GM12891 (cell line): ENCODE measurements around the gene VMP1.
"Not testable (repeated sequence)": the region's sequence is repeated elsewhere in the genome, so short reads cannot be mapped to it uniquely, and the experiment has no call there.

Source experiments
- DNase-seq: peaks from one replicate; pipeline ENCODE4 v3.0.0; 2011; ENCODE audit warnings: low spot score; ENCODE audit not compliant: insufficient read length
- FAIRE-seq: peaks from 2 replicates; lab custom pipeline; 2011; peaks lifted over from hg19 to GRCh38; lab: Jason Lieb, UNC
- PAX5 ChIP-seq: IDR thresholded peaks from 2 replicates; pipeline ENCODE4 v1.6.1; 2011; ENCODE audit warnings: low read length, moderate library complexity, mild to moderate bottlenecking; ENCODE audit not compliant: insufficient read depth, severe bottlenecking
- POLR2A ChIP-seq: IDR thresholded peaks from 2 replicates; pipeline ENCODE4 v1.6.1; 2011; ENCODE audit warnings: low read depth, low read length, control low read depth
- POLR2AphosphoS5 ChIP-seq: IDR thresholded peaks from 2 replicates; pipeline ENCODE4 v1.6.1; 2011; ENCODE audit warnings: low read depth, low read length, control low read depth
- POU2F2 ChIP-seq: IDR thresholded peaks from 2 replicates; pipeline ENCODE4 v1.6.1; 2011; ENCODE audit warnings: low read depth, mild to moderate bottlenecking, control low read depth, low read length, moderate library complexity
- SPI1 ChIP-seq: IDR thresholded peaks from 2 replicates; pipeline ENCODE4 v1.6.1; 2011; ENCODE audit warnings: low read depth, low read length, control low read depth
- TAF1 ChIP-seq: IDR thresholded peaks from 2 replicates; pipeline ENCODE4 v1.6.1; 2011; ENCODE audit warnings: low read depth, low read length, control low read depth

Gene VMP1

DNA sequence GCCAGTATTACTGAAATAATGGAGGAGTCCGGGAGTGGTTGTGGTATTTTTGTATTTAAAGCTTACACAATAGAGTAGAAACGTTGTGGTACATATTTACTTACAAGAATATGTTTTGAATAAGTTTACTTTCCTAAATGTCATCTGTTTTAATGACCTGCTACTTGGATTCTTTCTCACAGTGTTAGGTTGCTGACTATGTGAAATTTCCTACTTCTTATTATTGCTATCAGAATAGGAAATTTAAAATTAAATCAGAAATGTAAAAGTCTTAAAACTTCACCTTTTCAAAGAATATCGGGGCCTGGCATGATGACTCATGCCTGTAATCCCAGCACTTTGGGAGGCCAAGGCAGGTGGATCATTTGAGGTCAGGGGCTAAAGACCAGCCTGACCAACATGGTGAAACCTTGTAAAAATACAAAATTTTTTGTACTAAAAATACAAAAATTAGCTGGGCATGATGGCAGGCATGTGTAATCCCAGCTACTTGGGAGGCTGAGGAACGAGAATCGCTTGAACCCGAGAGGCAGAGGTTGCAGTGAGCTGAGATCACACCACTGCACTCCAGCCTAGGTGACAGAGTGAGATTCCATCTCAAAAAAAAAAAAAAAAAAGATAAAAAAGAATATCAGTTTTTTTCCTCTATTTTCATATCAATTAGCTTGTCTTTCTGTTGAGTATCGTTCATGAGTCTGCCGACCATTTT lies 77.8 kb downstream of the VMP1 start:
- FAIRE-seq: no peak
- TF ChIP-seq POU2F2 (no peak), PAX5 (no peak), POLR2AphosphoS5 (no peak), POLR2A (no peak), TAF1 (no peak), SPI1 (no peak)
- no peak for DNase-seq

GRCh38 chr17:59786213-59786535 lies 78.7 kb downstream of the VMP1 start:
- no peak for TF ChIP-seq PAX5
- no peak; the same call in 1 of the 2 replicates for TF ChIP-seq POLR2A
- no peak; the same call in 1 of the 2 replicates for TF ChIP-seq POLR2AphosphoS5
- no peak for TF ChIP-seq SPI1
- no peak; the same call in 1 of the 2 replicates for TF ChIP-seq TAF1
- no peak for TF ChIP-seq POU2F2
- FAIRE-seq: no peak
- DNase-seq: no peak

DNA sequence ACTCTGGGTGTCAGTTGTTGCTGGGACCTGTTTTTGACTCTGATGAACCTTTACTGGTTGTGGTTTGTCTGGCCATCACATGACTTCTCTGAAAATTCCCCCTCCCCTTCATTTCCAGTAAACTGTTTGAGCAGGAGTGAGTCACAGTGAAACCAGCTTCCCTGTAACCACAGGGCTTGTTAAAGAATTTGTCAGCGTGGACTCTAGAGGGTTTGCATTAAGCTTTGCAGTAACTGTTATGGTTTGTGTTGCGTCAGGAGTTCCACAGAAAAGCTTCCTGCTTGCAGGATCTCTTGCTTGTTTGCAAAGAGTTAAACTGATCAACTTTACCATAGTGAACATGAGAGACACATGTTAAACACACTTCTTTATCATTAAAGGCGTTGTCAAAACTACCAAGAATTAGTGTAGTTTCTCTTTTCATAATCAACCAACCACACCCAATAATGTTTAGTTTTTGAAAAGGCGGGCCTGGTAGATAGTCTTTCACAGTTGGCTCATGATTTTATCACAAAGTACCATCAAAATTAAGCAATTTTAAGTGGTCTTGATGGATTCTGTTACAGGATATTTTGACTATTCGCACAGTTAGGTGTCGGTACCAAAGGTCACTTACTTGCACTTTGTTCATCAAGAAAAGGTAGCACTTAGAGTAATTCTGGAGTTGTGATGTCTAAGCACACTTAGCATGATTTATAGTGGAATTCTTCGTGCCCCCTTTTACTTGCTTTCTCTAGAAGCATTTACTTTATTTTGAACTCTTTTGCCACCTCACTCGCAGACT lies 79.3 kb downstream of the VMP1 start:
- FAIRE-seq: peak; percentile 94
- DNase-seq: peak; percentile 27
- peak; percentile 59; the same call in 1 of the 2 replicates for TF ChIP-seq POLR2AphosphoS5
- peak; percentile 65; the same call in 1 of the 2 replicates for TF ChIP-seq POU2F2
- TF ChIP-seq TAF1: no peak; the same call in 1 of the 2 replicates

GRCh38 chr17:59789849-59790248 lies 82.4 kb downstream of the VMP1 start:
- DNase-seq, FAIRE-seq: not testable (repeated sequence)

- FAIRE-seq, DNase-seq: not testable (repeated sequence)
These were observed 83.0 kb downstream of the VMP1 start for GRCh38 chr17:59790418-59790817.

DNA sequence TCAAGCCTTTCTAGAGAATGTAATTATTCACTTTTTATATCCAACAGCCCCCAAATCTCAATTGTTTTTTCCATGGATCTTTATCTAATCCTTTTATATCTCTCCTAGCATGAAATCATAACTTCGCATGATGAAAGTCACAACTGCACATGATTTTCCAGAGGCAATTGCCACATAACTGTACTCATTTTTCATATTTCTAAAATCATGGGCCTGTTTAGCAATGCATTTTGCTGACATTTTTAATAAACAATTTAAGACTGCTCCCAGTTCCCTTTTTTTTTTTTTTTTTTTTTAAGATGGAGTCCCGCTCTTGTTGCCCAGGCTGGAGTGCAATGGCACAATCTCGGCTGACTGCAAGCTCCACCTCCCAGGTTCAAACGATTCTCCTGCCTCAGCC lies 83.5 kb downstream of the VMP1 start:
- DNase-seq (no peak), FAIRE-seq (no peak)

GRCh38 chr17:59791603-59792457 lies 84.4 kb downstream of the VMP1 start:
- DNase-seq (no peak), FAIRE-seq (no peak)
- no peak for TF ChIP-seq POU2F2
- TF ChIP-seq TAF1: no peak
- no peak for TF ChIP-seq POLR2A
- TF ChIP-seq SPI1: no peak
- TF ChIP-seq POLR2AphosphoS5: no peak
- no peak for TF ChIP-seq PAX5

More for the DNA sequence above, 83.5 kb downstream of the VMP1 start:
- TF ChIP-seq SPI1: peak; percentile 63; the same call in 1 of the 2 replicates
- no peak for TF ChIP-seq TAF1
- no peak for TF ChIP-seq PAX5
- TF ChIP-seq POU2F2: no peak

DNA sequence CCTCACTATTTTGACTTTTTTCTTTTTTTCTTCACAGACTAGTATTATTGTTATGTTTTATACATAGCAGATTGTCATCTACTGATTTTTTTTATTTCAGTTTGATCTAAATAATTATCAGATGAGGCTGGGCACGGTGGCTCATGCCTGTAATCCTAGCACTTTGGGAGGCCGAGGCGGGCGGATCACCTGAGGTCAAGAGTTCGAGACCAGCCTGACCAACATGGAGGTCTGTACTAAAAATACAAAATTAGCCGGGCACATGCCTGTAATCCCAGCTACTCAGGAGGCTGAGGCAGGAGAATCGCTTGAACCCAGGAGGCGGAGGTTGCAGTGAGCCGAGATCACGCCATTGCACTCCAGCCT lies 85.0 kb downstream of the VMP1 start:
- FAIRE-seq, DNase-seq: not testable (repeated sequence)

- FAIRE-seq: no peak
- TF ChIP-seq POLR2AphosphoS5 (no peak), PAX5 (no peak), POLR2A (no peak), SPI1 (no peak), POU2F2 (no peak), TAF1 (no peak)
- no peak for DNase-seq
These were observed 85.8 kb downstream of the VMP1 start for GRCh38 chr17:59793205-59793604.

GRCh38 chr17:59796138-59796537 lies 88.7 kb downstream of the VMP1 start:
- no peak for TF ChIP-seq PAX5
- no peak for TF ChIP-seq SPI1
- TF ChIP-seq TAF1: no peak
- no peak for TF ChIP-seq POLR2A
- TF ChIP-seq POLR2AphosphoS5: no peak
- no peak for TF ChIP-seq POU2F2
- no peak for FAIRE-seq
- DNase-seq: no peak
